Endothelial cell of umbilical vein (primary cell): ENCODE results near the gene ARL17A. TPM values are rescaled to one million over a fixed set of nuclear protein-coding genes. Genes with fewer than 3 reads are reported as not detected.
"Not testable (repeated sequence)": the region's sequence is repeated elsewhere in the genome, so short reads cannot be mapped to it uniquely, and the experiment has no call there.

Experiments
- BruUV-seq: library from RNA; stranded (reverse); fragments of 400-500 nt; replicated peaks from 2 replicates; lab custom pipeline; 2021; lab: Mats Ljungman, UMichigan
- CTCF ChIA-PET: fragments of 300-600, 350-600 bp; sonication (Branson Sonifier 250); formaldehyde crosslinking; loops from one replicate; lab custom pipeline; 2021; ENCODE audit warnings: antibody characterized with exemption, inconsistent platforms; lab: Charles Lee
- POLR2A ChIA-PET: fragments of 300-600, 350-600 bp; sonication (Branson Sonifier 250); formaldehyde crosslinking; loops from one replicate; lab custom pipeline; 2021; ENCODE audit warnings: antibody characterized with exemption, inconsistent platforms; lab: Charles Lee
- DNase-seq: peaks from one replicate; pipeline ENCODE4 v3.0.0-alpha.2; 2011; ENCODE audit warnings: low read depth, low spot score
- FAIRE-seq: peaks from 2 replicates; lab custom pipeline; 2011; peaks lifted over from hg19 to GRCh38; lab: Jason Lieb, UNC
- H2AFZ ChIP-seq: 2 replicates; pipeline ENCODE4 v1.6.0; 2012; ENCODE audit warnings: low read depth, low read length, control low read depth, inconsistent platforms
- H3K27ac ChIP-seq: 2 replicates; pipeline ENCODE4 v1.5.1; 2011; ENCODE audit warnings: low read depth, mild to moderate bottlenecking, control low read depth, low read length, moderate library complexity; ENCODE audit not compliant: insufficient read depth
- H3K27me3 ChIP-seq, 2 experiments: 2 replicates each; pipeline versions ENCODE4 v1.6.0 to v1.6.1; 2011; ENCODE audit warnings: low read length in 2 of 2, mixed read lengths in 1 of 2; ENCODE audit not compliant: control insufficient read depth in 2 of 2, insufficient read depth in 2 of 2
- H3K36me3 ChIP-seq, 2 experiments: 2 replicates in 1 of 2; 3 replicates in 1 of 2; pipeline ENCODE4 v1.5.1; 2011; ENCODE audit warnings: low read length in 2 of 2, mild to moderate bottlenecking in 1 of 2, moderate library complexity in 1 of 2; ENCODE audit not compliant: control insufficient read depth in 2 of 2, insufficient read depth in 2 of 2; ENCODE audit errors: extremely low read depth in 1 of 2
- H3K4me1 ChIP-seq: 3 replicates; pipeline ENCODE4 v1.5.1; 2011; ENCODE audit warnings: mild to moderate bottlenecking, low read length; ENCODE audit not compliant: control insufficient read depth, insufficient read depth; ENCODE audit errors: extremely low read depth
- H3K4me2 ChIP-seq: 2 replicates; pipeline ENCODE4 v1.6.1; 2011; ENCODE audit warnings: low read length, control low read depth, mixed read lengths; ENCODE audit not compliant: insufficient read depth
- H3K4me3 ChIP-seq, 3 experiments: fragments of 200-600 bp in 1 of 3; sonication (generic), shearing (Covaris generic) in 1 of 3; replicated peaks in 1 of 3; 2 replicates each; pipeline ENCODE4 v1.5.1; 2011 to 2016; ENCODE audit warnings: control low read depth in 3 of 3, low read length in 3 of 3, mild to moderate bottlenecking in 2 of 3, inconsistent platforms in 1 of 3, low read depth in 1 of 3, moderate library complexity in 1 of 3; ENCODE audit not compliant: insufficient read depth in 1 of 3
- H3K79me2 ChIP-seq: 2 replicates; pipeline ENCODE4 v1.6.0; 2012; ENCODE audit warnings: low read length, inconsistent platforms; ENCODE audit not compliant: control insufficient read depth, insufficient read depth
- H3K9ac ChIP-seq: replicated peaks from 2 replicates; pipeline ENCODE3; 2011; ENCODE audit warnings: low read length, control low read depth; ENCODE audit not compliant: insufficient read depth; ENCODE audit errors: extremely low read depth
- H3K9me1 ChIP-seq: replicated peaks from 3 replicates; pipeline ENCODE4 v1.6.0; 2011; ENCODE audit warnings: mild to moderate bottlenecking, low read length; ENCODE audit not compliant: control insufficient read depth, insufficient read depth; ENCODE audit errors: extremely low read depth
- H3K9me3 ChIP-seq: replicated peaks from 2 replicates; pipeline ENCODE4 v1.5.1; 2012; ENCODE audit warnings: low read length, inconsistent platforms; ENCODE audit not compliant: control insufficient read depth, insufficient read depth
- H4K20me1 ChIP-seq: replicated peaks from 2 replicates; pipeline ENCODE3; 2011; ENCODE audit warnings: mild to moderate bottlenecking, low read length; ENCODE audit not compliant: control insufficient read depth, insufficient read depth; ENCODE audit errors: extremely low read depth
- dilution Hi-C: fragments of 300-500 bp; cut with MboI; formaldehyde crosslinking; loops from one replicate; pipeline ENCODE4 v1.15.0; 2019; ENCODE audit warnings: low sequenced_read_pairs; ENCODE audit not compliant: extremely low pct_ligation_motif_present
- intact Hi-C: fragments of 100-400 bp; cut with micrococcal nuclease; formaldehyde crosslinking; loops from one replicate; pipeline ENCODE4 v1.10.0; 2022
- polyA plus RNA-seq, 4 experiments: library from polyadenylated mRNA; depleted of rRNA in 3 of 4; stranded (reverse) in 3 of 4; unstranded in 1 of 4; fragments of >200 nt; gene quantifications; 2 replicates each; pipeline versions ENCODE4 v1.2.1 to v1.2.3, GENCODE V29; 2011 to 2012; ENCODE audit warnings: missing spikeins in 1 of 4
- total RNA-seq: library from RNA; stranded (reverse); gene quantifications from 2 replicates; pipeline ENCODE4 v1.2.3, GENCODE V29; 2021

Gene ARL17A
- total and polyA plus RNA-seq, 2 donors (not counting 3 experiments of a cell fraction or from before 2014, with no cell fraction given): 9.5 to 10.0 TPM

DNA sequence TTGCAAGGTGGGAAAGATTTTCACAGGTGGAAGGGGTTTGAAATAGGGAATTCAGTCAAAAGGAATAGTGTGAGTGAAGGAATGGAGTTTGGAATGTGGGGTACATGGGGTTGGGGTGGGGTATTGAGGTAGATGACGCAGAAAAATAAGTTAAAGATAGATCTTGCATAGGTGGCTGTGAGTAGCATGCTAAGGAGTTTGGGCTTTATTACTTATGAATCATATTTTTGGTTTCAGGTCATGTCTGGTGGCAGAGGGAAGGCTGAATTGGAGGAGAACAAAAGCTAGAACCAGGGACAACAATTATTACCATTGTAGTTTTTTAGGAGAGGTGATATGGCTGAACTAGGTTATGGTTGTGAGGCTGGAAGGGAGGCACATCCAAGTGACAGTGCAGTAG lies 34.4 kb upstream of the ARL17A start:
- dilution Hi-C loops, H3K4me3 ChIP-seq, CTCF ChIA-PET, H3K9ac ChIP-seq, intact Hi-C loops, H3K4me2 ChIP-seq, FAIRE-seq, BruUV-seq, H4K20me1 ChIP-seq, H3K9me3 ChIP-seq, POLR2A ChIA-PET, H3K27me3 ChIP-seq, H3K27ac ChIP-seq, DNase-seq, H3K36me3 ChIP-seq, H3K79me2 ChIP-seq, H2AFZ ChIP-seq, H3K9me1 ChIP-seq, H3K4me1 ChIP-seq: not testable (repeated sequence)

- H4K20me1 ChIP-seq, H3K9me1 ChIP-seq, H2AFZ ChIP-seq, H3K4me2 ChIP-seq, H3K9ac ChIP-seq, intact Hi-C loops, BruUV-seq, H3K4me3 ChIP-seq, FAIRE-seq, H3K4me1 ChIP-seq, H3K27me3 ChIP-seq, H3K79me2 ChIP-seq, CTCF ChIA-PET, POLR2A ChIA-PET, H3K27ac ChIP-seq, dilution Hi-C loops, H3K9me3 ChIP-seq, DNase-seq, H3K36me3 ChIP-seq: not testable (repeated sequence)
These were observed 31.8 kb upstream of the ARL17A start for GRCh38 chr17:46611304-46611703.

DNA sequence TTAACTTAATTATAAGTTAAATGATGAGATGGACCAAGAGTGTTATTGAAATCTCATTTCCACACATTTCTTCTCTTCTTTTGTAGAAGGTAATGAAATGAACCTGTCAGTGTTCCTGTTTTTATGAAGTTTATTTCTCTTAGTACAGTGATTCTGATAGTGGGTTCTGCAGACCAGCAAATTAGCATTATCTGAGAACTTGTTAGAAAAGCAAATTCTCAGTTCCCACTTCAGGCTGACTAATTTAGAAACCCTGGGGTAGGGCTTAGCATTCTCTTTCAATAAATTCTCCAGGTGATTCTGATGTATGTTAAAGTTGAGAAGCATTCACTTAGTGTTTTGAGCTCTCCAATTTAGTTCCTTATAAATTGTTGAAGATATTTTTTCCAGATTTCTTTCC lies 23.6 kb upstream of the ARL17A start:
- dilution Hi-C loops, H4K20me1 ChIP-seq, H3K79me2 ChIP-seq, H3K27ac ChIP-seq, DNase-seq, H3K9me1 ChIP-seq, H3K4me1 ChIP-seq, H3K36me3 ChIP-seq, FAIRE-seq, H3K4me2 ChIP-seq, H3K9me3 ChIP-seq, intact Hi-C loops, H3K4me3 ChIP-seq, H3K27me3 ChIP-seq, H3K9ac ChIP-seq, H2AFZ ChIP-seq, POLR2A ChIA-PET, BruUV-seq, CTCF ChIA-PET: not testable (repeated sequence)

DNA sequence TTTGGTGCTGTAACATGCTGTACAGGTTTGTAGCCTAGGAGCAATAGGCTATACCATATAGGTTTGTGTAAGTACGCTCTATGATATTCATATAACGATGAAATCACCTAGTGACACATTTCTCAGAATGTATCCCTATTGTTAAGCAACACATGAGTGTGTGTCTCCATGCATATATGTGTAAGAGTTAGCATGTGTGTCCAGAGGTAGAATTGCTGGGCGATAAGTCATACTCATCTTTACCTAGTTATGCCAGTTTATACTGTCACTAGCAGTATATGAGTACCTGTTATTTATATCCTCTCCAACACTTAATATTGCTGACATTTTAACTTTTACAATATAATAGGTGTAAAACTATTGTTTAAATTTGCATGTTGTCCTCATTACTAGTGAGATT lies 21.3 kb upstream of the ARL17A start:
- H3K9ac ChIP-seq, H3K9me3 ChIP-seq, H3K9me1 ChIP-seq, CTCF ChIA-PET, H4K20me1 ChIP-seq, H2AFZ ChIP-seq, H3K4me2 ChIP-seq, H3K36me3 ChIP-seq, H3K27me3 ChIP-seq, FAIRE-seq, intact Hi-C loops, H3K27ac ChIP-seq, H3K4me3 ChIP-seq, H3K79me2 ChIP-seq, BruUV-seq, dilution Hi-C loops, POLR2A ChIA-PET, H3K4me1 ChIP-seq, DNase-seq: not testable (repeated sequence)
